PC-9 (cell line): ENCODE data around the gene FAM107A. TPM values are rescaled to one million over a fixed set of nuclear protein-coding genes. Genes with fewer than 3 reads are reported as not detected.

Experiments
- BruUV-seq: library from RNA; stranded (reverse); fragments of 400-500 nt; replicated peaks from 2 replicates; lab custom pipeline; 2021; lab: Mats Ljungman, UMichigan
- CTCF ChIA-PET: fragments of 300-600 bp; sonication (Branson Sonifier 250); formaldehyde crosslinking; loops from one replicate; lab custom pipeline; 2022; ENCODE audit warnings: antibody characterized with exemption; lab: Charles Lee
- POLR2A ChIA-PET: fragments of 300-600 bp; sonication (Branson Sonifier 250); formaldehyde crosslinking; loops from one replicate; lab custom pipeline; 2022; ENCODE audit warnings: antibody characterized with exemption; ENCODE audit not compliant: unreplicated experiment; lab: Charles Lee
- DNase-seq, 2 experiments: peaks; one replicate each; pipeline versions ENCODE4 v3.0.0 to v3.0.0-alpha.2; 2015 to 2022; ENCODE audit warnings: mixed read lengths in 1 of 2
- H2AFZ ChIP-seq: fragments of 200-600 bp; sonication (generic); 2 replicates; pipeline ENCODE4 v1.8.1; 2017; ENCODE audit warnings: antibody characterized with exemption
- H3F3A ChIP-seq: fragments of 200-600 bp; sonication (generic); 2 replicates; pipeline ENCODE4 v1.8.1; 2017; ENCODE audit warnings: antibody characterized with exemption, mild to moderate bottlenecking, low read depth; ENCODE audit not compliant: insufficient read depth
- H3K27ac ChIP-seq: fragments of 200-600 bp; sonication (generic); 2 replicates; pipeline ENCODE4 v1.6.1; 2016; ENCODE audit warnings: mixed run types
- H3K27me3 ChIP-seq: fragments of 200-600 bp; sonication (generic); 2 replicates; pipeline ENCODE4 v1.6.1; 2016; ENCODE audit warnings: low read depth, mixed run types; ENCODE audit not compliant: insufficient read depth
- H3K36me3 ChIP-seq: fragments of 200-600 bp; sonication (generic); 2 replicates; pipeline ENCODE4 v1.6.1; 2016; ENCODE audit warnings: low read depth, mixed run types
- H3K4me1 ChIP-seq: fragments of 200-600 bp; sonication (generic); replicated peaks from 2 replicates; pipeline ENCODE4 v1.6.1; 2016; ENCODE audit warnings: mixed run types; ENCODE audit not compliant: insufficient read depth
- H3K4me2 ChIP-seq: fragments of 200-600 bp; sonication (generic); 2 replicates; pipeline ENCODE4 v1.6.1; 2017; ENCODE audit warnings: mixed run types
- H3K4me3 ChIP-seq: fragments of 200-600 bp; sonication (generic); 2 replicates; pipeline ENCODE4 v1.6.1; 2016; ENCODE audit warnings: mixed run types
- H3K79me2 ChIP-seq: fragments of 200-600 bp; sonication (generic); 2 replicates; pipeline ENCODE4 v1.6.1; 2017; ENCODE audit warnings: low read depth, mixed run types
- H3K9me2 ChIP-seq: fragments of 200-600 bp; sonication (generic); 2 replicates; pipeline ENCODE4 v1.8.1; 2017; ENCODE audit warnings: mild to moderate bottlenecking; ENCODE audit not compliant: insufficient read depth
- H3K9me3 ChIP-seq: fragments of 200-600 bp; sonication (generic); 2 replicates; pipeline ENCODE4 v1.8.1; 2016; ENCODE audit warnings: low read depth; ENCODE audit not compliant: insufficient read depth
- H4K20me1 ChIP-seq: fragments of 200-600 bp; sonication (generic); 2 replicates; pipeline ENCODE4 v1.8.1; 2017; ENCODE audit not compliant: insufficient read depth
- CTCF ChIP-seq: fragments of 200-600 bp; sonication (generic); conservative IDR thresholded peaks from 2 replicates; pipeline ENCODE4 v1.6.1; 2017; ENCODE audit warnings: mixed run types, antibody characterized with exemption, mild to moderate bottlenecking, moderate library complexity
- EZH2 ChIP-seq: fragments of 200-600 bp; sonication (generic); IDR thresholded peaks from 2 replicates; pipeline ENCODE4 v1.8.0; 2017; ENCODE audit warnings: antibody characterized with exemption, low read depth
- intact Hi-C: fragments of 100-400 bp; cut with micrococcal nuclease; formaldehyde crosslinking; loops from one replicate; pipeline ENCODE4 v1.10.0; 2022; ENCODE audit not compliant: unreplicated experiment
- total RNA-seq: library from RNA; stranded (reverse); gene quantifications from 2 replicates; pipeline ENCODE4 v1.2.3, GENCODE V29; 2021

The FAM107A gene
- total RNA-seq, 1 experiment from 2014 or later = not detected

GRCh38 chr3:58562498-58562897 is 14.7 kb downstream of the FAM107A start:
- Histone ChIP-seq H3K27ac (no peak overlapping the region), H3K4me2 (no peak overlapping the region), H3K4me1 (peaks cover 17% of the 10 kb centered on the region; the same call in 1 of the 2 replicates), H4K20me1 (no peaks in the 10 kb centered on the region), H3K9me2 (no peaks in the 10 kb centered on the region), H3K79me2 (no peaks in the 10 kb centered on the region), H3K9me3 (no peaks in the 10 kb centered on the region), H3F3A (peaks cover 6% of the 10 kb centered on the region; the same call in 1 of the 2 replicates), H3K4me3 (no peak overlapping the region), H3K36me3 (no peaks in the 10 kb centered on the region), H2AFZ (no peak overlapping the region), H3K27me3 (no peaks in the 10 kb centered on the region)
- no peak for TF ChIP-seq CTCF
- TF ChIP-seq EZH2 = no peak
- no peak for DNase-seq
- no TSS peak for BruUV-seq
- CTCF ChIA-PET = interaction anchor here (0.6 kb wide), 1 partner anchor 65 kb away, joined by 3 read pairs; no protein-coding TSS in a partner anchor
- intact Hi-C loops = loop anchor here (5.0 to 10.0 kb wide), 4 partner anchors 435 to 1252 kb away; no protein-coding TSS in a partner anchor
- POLR2A ChIA-PET = no interaction called here

DNA sequence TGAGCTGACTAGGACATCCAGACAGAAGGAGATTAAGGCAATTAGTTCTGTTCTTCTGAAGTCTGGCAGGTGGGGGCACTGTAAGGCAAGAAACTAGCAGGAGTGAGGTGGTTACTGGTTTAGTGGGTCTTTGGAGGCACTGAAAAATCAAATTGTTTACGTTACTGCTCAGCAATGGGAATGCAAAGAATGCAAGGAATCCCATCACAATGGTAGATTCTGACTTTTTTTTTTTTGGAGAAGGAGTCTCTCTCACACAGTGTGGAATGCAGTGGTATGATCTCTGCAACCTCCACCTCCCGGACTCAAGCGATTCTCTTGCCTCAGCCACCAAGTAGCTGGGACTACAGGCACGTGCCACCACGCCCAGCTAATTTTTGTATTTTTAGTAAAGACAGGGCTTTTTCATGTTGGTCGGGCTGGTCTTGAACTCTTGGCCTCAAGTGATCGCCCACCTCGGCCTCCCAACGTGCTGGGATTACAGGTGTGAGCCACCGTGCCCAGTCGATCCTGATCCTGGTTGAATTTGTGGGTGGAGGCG is 16.4 kb downstream of the FAM107A start:
- CTCF ChIA-PET = interaction anchor here (0.6 to 1.8 kb wide), 10 partner anchors 9 to 1297 kb away, joined by 3 to 16 read pairs (median 4); no protein-coding TSS in a partner anchor
- BruUV-seq = no TSS peak

DNA sequence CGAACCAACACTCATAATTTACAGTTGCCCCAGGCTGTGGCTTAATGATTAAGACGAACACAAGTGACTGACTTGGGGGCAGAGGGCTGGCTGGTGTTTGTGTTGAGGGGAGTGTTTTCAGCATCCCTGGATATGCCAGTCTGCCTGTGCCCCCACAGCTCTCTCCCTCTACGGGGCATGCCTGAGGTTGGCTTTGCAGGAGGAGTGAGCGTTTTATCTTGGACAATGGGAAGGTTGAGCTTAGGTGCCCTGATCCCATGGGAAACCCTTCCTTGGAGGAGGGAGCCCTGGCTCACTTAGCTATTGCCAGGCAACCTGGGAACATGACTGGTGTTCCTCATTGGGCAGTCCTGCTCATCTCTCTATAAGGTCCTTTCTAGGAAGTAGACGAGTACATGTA is 17.6 kb downstream of the FAM107A start:
- intact Hi-C loops = no loop called here
- no peaks in the 10 kb centered on the region for H3K79me2 ChIP-seq
- CTCF ChIA-PET = no interaction called here
- peaks cover 17% of the 10 kb centered on the region; the same call in 1 of the 2 replicates for H3K4me1 ChIP-seq
- H3K27me3 ChIP-seq = no peaks in the 10 kb centered on the region
- no peak for DNase-seq
- H3K27ac ChIP-seq = no peak overlapping the region
- H2AFZ ChIP-seq = no peak overlapping the region
- H3K4me2 ChIP-seq = no peak overlapping the region
- TF ChIP-seq EZH2 (no peak), CTCF (no peak)
- H3F3A ChIP-seq = peaks cover 3% of the 10 kb centered on the region; the same call in 1 of the 2 replicates
- POLR2A ChIA-PET = no interaction called here
- no peaks in the 10 kb centered on the region for H3K9me3 ChIP-seq
- no peaks in the 10 kb centered on the region for H3K9me2 ChIP-seq
- H4K20me1 ChIP-seq = no peaks in the 10 kb centered on the region
- H3K4me3 ChIP-seq = no peak overlapping the region
- H3K36me3 ChIP-seq = no peaks in the 10 kb centered on the region
- BruUV-seq = no TSS peak

More for the DNA sequence above, 16.4 kb downstream of the FAM107A start:
- no peaks in the 10 kb centered on the region for H3K9me2 ChIP-seq
- no peaks in the 10 kb centered on the region for H3K79me2 ChIP-seq
- TF ChIP-seq EZH2 (no peak), CTCF (peak; percentile 69)
- H2AFZ ChIP-seq = no peak overlapping the region
- H3K4me3 ChIP-seq = no peak overlapping the region
- no peaks in the 10 kb centered on the region for H3K36me3 ChIP-seq
- no peak overlapping the region for H3K4me2 ChIP-seq
- H3F3A ChIP-seq = peaks cover 6% of the 10 kb centered on the region; the same call in 1 of the 2 replicates
- H3K4me1 ChIP-seq = peaks cover 17% of the 10 kb centered on the region; the same call in 1 of the 2 replicates
- H4K20me1 ChIP-seq = no peaks in the 10 kb centered on the region
- H3K9me3 ChIP-seq = no peaks in the 10 kb centered on the region
- intact Hi-C loops = loop anchor here (2.0 to 10.0 kb wide), 7 partner anchors 70 to 1254 kb away; partner anchors contain the start of gene CFAP20DC
- H3K27ac ChIP-seq = no peak overlapping the region
- POLR2A ChIA-PET = no interaction called here
- no peaks in the 10 kb centered on the region for H3K27me3 ChIP-seq
- peak; percentile 81 to 88 for DNase-seq
